ENCODE measurements around the gene SPP1.

DNA sequence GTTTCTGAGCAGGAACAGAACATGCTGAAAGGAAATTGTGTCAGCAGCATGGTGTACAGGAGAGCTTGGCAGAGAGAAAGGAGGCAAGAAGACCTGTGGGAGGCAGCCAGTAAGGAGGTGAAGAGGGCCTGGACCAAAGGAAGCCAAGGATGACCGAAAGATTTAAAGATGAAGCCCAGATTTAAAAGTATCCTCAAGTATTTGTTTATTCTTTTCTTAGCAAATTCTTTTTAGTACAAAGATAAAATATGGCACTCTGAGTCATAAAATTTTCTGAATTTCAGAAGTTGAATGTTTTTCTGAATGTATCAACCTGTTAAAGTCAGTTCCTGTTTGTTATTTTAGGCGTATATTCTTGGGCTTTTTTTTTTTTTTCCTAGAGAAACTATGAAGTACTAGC lies 35.5 kb downstream of the SPP1 start:
- TF ChIP-seq CEBPB (IDR thresholded peaks at IDR 0.05) (no peak), ZBTB7A (IDR thresholded peaks at IDR 0.05; ENCODE audit: low read depth) (no peak), CREB1 (IDR thresholded peaks at IDR 0.05; ENCODE audit: low read depth) (no peak), REST (IDR thresholded peaks at IDR 0.05; ENCODE audit: low read depth) (no peak), YY1 (IDR thresholded peaks at IDR 0.05; ENCODE audit: low read depth) (no peak), TAF1 (IDR thresholded peaks at IDR 0.05; ENCODE audit: low read depth) (no peak), EP300 (IDR thresholded peaks at IDR 0.05; ENCODE audit: borderline replicate concordance) (no peak), USF1 (IDR thresholded peaks at IDR 0.05) (no peak), FOXM1 (IDR thresholded peaks at IDR 0.05; ENCODE audit: borderline replicate concordance, low read depth) (no peak), MAX (IDR thresholded peaks at IDR 0.05) (no peak)
